Inferior parietal cortex (tissue), 1 donor: ENCODE measurements around the gene FMO5.
"Not testable (repeated sequence)": the region's sequence is repeated elsewhere in the genome, so short reads cannot be mapped to it uniquely, and the experiment has no call there.

Source experiments
- DNase-seq: peaks from one replicate; pipeline ENCODE4 v3.0.0-alpha.2; 2016; ENCODE audit errors: extremely low spot score

The FMO5 gene

DNA sequence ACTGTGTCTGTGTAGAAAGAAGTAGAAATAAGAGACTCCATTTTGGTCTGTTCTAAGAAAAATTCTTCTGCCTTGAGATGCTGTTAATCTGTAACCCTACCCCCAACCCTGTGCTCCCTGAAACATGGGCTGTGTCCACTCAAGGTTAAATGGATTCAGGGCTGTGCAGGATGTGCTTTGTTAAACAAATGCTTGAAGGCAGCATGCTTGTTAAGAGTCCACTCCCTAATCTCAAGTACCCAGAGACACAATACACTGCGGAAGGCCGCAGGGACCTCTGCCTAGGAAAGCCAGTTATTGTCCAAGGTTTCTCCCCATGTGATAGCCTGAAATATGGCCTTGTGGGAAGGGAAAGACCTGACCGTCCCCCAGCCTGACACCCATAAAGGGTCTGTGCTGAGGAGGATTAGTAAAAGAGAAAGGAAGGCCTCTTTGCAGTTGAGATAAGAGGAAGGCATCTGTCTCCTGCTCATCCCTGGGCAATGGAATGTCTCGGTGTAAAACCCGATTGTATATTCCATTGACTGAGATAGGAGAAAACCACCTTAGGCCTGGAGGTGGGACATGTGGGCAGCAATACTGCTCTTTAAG, 15.1 kb upstream of the FMO5 start:
- not testable (repeated sequence) for DNase-seq

DNA sequence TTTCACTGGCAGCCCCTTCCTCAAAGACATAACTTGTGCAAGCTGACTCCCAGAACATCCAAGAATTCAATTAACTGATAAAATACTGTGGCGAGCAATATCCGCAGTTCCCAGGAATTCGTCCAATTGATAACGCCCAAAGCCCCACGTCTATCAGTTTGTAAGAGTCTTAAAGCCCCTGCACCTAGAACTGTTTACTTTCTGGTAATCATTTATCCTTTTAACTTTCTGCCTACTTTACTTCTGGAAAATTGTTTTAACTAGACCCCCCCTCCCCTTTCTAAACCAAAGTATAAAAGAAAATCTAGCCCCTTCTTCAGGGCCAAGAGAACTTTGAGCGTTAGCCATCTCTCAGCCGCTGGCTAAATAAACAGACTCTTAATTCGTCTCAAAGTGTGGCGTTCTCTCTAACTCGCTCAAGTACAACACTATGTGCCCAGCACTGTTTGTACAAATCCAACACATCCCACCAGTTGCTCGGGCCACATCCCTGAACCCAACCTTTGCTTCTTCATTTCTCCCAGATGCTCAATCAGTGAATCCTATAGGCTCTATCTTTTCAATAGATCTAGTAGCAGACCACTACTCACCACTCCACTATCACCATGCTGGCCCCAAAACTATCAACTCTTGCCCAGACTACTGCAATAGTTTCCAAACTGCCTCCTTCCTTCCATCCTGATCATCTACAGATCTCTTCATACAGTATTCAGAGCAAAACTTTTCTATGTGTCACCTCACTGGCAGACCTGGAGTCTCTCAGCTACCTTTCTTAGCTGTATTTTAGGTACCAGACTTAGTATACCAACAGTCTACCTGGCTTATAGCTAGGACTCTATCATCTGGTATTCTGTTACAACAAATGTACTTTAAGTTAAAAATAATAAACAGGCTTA, 14.0 kb upstream of the FMO5 start:
- no peak for DNase-seq

DNA sequence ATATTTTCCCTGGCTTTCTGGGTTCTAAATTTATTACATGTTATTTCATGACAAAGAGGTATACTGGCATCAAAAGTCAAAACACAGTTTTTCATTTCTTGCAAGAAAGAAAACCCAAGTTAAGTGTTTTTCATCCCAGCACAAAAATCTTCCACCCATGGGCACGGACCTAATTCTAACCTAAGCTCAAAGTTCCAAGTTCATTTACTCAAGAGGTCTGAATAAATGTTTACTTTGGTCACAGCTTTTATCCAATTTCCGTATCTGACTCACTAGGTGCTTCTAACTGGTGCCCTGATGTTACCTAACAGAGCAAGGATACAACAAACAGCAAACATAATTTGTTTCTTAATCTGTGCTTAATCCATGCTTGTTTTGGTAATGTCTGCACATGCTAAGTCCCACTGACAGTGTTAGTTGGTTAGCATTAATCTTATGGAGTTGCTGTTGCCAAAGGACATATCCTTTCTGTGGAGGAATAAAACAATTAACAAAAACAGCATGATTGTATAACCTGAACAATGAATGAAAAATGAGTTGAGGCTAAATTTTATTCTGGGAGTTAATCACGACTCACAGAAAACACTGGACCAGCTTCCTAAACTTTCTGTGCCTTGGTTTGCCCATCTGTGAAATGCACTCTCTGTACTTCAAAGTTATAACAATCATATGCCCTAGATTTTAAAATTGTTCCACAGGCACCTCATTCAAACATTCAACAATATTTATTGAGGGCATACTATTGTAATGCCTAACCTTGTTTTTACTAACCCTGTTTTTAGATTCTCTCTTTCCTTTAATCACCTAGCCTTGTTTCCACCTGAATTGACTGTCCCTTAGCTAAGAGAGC, 13.1 kb upstream of the FMO5 start:
- DNase-seq, result no peak

DNA sequence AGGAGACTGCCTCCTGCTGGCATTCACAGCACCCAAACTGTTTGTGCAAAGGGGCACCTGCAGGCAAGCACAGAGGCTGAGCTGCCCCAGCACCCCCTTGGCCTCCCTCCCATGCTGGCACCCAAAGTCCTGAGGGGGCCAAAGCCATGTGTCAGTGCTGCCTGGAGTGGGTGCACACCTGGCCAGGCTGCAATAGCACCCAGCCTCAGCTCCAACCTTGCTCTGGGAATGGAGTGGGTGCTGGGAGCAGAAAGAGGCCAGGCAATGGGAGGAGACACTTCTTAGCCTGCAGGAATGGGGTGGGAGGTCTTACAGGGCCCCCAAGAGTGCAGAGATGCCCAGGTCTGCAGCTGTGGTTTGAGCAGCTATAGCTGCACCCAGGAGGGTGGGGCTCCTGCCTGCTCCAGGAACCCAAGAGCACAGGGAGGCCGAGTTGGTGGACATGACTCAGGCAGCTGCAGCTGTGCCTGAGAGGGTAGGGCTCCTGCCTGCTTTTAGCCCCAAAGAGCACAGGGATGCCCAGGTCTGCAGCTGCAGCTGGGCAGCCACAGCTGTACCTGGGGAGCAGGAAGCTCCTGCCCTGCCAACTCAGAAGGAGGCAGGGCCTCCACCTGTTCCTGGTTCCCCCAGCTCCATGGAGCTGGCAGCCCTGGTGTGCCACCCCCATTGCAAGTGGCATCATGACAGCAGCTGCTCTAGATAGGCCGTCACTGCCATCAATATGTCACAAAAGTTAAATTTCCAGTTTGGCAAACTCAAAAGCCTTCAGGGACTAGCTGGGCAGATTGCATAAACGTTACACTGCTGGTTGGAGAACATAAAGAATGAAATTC, 12.0 kb upstream of the FMO5 start:
- no peak for DNase-seq

DNA sequence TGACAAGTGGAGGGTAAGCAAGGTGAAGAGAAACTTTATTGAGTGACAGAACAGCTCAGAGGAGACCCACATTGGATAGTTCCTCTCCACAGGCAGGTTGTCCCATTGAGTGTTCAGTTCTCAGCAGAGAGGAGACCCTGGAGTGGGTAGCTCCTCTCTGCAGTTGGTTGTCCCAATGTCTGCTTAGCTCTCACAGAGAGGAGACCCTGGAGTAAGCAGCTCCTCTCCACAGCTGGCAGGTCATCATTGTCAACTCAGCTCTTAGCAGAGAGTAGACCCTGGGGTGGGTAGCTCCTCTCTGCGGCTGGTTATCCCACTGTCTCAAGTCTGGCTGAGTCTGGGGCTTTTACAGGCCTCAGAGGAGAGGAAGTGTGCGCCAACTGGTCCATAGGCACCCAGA, 11.3 kb upstream of the FMO5 start:
- DNase-seq, result no peak

DNA sequence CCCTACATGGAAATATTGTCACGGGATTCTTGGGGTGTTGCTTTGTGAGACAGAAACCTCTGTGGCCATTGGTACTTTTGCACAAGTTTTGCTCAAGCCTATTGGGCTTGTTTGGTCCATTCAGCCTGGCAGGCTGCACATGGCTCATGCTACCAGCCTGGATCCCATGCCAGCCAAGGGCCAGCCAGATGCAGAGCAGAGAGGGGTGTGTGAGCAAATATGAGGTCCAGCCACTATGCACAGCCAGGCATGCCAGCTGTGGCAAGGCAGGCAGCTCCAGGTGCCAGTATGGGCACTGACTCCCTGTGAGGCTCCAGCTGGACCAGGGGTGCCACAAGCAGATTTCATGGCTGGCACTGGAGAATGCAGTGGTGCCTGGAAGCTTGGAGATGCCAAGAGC, 10.7 kb upstream of the FMO5 start:
- DNase-seq, result no peak

DNA sequence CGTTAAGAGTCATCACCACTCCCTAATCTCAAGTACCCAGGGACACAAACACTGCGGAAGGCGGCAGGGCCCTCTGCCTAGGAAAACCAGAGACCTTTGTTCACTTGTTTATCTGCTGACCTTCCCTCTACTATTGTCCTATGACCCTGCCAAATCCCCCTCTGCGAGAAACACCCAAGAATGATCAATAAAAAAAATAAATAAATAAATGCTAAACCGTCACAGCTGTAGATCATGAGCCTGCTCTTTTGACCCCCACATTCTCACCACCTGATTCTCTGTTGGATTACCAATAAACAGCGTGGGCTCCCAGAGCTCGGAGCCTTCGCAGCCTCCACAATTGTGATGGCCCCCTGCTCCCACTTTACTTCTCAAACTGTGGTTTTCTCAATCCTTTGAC, 8.8 kb upstream of the FMO5 start:
- DNase-seq, result not testable (repeated sequence)

DNA sequence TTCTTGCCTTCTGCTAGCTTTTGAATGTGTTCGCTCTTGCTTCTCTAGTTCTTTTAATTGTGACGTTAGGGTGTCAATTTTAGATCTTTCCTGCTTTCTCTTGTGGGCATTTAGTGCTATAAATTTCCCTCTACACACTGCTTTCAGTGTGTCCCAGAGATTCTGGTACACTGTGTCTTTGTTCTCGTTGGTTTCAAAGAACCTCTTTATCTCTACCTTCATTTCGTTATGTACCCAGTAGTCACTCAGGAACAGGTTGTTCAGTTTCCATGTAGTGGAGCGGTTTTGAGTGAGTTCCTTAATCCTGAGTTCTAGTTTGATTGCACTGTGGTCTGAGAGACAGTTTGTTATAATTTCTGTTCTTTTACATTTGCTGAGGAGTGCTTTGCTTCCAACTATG, 5.9 kb upstream of the FMO5 start:
- DNase-seq, result not testable (repeated sequence)

DNA sequence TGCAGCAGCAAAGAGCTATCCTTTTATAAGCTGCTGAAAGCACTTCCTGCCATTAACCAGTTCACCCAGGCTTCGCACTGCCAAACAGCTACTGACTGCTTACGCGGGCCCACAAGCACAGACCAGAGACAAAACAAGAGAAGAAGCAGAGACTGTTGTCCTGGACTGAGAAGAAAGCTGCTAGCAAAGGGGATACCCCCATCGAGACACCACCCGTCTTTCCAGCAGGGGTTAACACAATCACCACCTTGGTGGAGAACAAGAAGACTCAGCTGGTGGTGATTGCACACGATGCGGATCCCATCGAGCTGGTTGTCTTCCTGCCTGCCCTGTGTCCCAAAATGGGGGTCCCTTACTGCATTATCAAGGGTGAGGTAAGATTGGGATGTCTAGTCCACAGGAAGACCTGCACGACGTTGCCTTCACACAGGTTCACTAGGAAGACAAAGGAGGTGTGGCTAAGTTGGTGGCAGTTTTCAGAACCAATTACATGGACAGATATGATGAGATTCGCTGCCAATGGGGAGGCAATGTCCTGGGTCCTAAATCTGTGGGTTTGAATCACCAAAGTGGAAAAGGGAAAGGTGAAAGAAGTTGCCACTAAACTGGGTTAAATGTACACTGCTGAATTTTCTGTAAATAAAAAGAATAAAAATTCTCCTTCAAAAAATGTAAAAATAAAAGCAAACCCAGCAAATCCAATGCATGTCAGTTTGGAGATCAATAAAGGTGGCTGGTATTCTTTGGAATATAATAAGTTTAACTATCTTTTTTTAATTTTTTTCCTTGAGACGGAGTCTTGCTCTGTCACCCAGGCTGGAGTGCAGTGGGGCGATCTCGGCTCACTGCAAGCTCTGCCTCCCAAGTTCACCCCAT, 1.2 kb downstream of the FMO5 start:
- DNase-seq, result no peak

DNA sequence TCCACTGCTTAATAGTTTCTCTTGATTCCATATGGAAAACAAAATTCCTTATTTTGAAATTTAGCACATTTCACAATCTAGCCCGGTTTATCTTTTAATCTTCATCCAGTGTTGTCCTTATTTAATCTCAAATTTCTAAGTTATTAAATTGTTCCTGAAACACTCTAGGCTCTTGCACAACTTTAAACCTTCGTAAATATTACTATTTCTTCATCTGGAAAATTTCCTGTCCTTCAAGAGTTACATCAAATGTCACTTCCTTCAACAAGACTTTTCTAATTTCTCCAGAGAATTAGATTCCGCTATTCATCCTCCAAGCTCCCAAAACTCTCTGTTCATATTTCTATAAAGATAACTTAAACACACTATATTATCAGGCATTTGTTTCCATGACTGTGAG, 6.5 kb downstream of the FMO5 start:
- DNase-seq, result no peak

DNA sequence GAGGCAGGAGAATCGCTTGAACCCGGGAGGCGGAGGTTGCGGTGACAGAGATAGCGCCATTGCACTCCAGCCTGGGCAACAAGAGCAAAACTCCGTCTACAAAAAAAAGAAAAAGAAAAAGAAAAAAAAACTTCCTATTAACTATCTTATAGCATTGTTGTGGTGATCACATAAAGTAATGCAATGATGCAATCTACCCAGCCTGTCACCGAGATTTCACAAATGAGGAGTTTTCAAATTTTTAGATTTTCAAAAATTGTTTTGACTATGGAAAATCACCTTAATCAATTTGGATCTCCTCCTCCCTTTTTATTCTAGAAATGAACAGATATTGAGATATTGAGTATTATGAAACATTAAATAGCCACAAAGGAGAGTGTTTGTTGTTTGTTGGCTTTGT, 8.0 kb downstream of the FMO5 start:
- DNase-seq, result no peak

DNA sequence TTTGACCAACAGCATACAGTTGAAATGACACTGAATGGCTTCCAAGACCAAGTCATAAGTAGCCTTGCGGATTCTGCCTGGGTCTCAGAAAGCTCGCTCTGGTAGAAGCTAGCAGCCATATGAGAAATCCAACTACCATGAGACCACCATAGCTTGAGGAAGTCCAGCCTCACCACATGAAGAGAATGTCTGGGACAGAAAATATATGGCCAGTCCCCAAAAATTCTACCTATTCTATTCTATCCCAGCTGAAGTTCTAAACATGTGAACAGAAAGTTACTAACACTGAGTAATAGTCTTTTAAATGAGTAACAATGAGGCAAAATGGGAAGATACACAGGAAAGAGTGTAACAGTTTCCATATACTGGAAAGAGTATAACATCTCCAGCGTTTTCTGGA, 9.0 kb downstream of the FMO5 start:
- DNase-seq, result no peak

DNA sequence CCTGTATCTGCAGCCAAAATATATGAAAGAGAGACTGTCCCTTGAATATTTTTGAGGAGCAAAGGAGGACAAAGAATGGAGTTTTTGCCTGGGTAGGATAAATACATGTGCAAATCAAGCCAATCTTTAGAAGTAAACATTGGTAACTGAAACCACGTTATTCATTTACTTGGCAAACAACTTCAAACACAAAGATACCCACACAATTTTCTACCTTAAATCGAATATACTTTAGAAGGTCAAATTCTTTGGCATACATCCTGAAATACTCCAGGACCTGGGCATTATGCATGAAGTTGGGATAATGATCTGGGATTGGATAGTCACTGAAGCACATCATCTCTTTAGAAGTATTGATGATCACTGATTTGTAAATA, 9.6 kb downstream of the FMO5 start:
- no peak for DNase-seq

DNA sequence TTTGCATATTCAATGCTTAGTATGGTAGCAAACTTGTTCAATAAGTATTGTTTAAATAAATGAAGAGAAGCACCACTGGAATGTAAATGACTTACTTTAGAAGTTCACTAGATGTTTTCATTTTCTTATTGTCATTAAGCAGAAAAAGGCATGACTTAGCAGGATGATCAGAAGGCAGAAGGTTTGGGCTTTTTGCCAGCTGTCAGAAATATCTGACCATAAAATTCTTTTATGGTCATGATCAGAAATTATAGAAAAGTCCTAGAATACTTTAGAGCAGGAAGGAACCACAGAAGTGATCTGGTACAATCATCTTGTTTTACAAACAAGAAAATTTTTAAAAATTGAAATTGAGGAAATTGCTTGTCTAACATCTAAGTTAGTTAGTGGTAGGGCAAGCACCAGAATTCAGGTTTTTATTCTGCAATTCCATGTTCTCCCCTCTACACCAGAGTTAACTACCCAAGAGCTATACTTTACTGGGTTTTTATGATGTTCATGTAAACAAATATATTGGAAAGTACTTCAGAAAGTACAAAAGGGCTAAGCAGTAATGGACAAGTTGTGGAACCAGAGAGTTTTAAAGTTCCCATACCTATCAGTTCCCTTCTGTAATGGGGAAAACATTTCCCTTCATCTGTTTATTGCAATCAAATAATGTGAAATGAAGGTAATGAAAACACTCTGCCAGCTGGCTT, 10.1 kb downstream of the FMO5 start:
- DNase-seq, result no peak

DNA sequence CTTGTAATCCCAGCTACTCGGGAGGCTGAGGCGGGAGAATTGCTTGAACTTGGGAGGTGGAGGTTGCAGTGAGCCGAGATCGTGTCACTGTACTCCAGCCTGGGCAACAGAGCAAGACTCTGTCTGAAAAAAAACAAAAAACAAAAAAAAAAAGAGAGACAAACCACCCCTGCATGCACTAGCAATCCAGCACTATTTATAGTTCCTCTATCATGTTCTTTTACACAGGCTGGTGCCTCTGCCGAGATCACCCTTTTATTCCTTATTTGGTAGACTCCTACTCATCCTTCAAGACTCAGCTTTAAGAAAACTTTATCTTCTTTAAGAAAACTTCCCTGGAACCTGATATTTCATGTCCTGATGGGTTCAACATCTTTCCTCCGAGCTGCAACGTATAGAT, 10.8 kb downstream of the FMO5 start:
- no peak for DNase-seq

DNA sequence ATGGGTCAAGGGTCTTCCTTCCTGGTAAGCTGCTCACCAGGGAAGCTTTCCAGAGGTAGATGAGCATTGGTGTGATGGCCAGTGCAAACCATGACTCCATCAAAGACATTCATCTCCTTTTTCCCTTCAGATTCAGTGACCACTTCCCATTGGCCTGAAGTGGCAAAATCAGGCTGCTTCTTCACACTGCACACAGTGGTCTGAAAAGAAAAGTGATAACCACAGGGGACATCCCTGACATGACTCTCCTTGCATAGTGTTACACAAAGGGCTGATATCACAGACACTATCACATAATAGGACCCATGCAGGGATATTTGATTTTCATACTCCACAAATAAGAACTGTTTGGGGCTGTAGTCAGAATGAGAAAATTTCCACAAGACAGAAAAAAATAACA, 11.9 kb downstream of the FMO5 start:
- DNase-seq, result no peak

DNA sequence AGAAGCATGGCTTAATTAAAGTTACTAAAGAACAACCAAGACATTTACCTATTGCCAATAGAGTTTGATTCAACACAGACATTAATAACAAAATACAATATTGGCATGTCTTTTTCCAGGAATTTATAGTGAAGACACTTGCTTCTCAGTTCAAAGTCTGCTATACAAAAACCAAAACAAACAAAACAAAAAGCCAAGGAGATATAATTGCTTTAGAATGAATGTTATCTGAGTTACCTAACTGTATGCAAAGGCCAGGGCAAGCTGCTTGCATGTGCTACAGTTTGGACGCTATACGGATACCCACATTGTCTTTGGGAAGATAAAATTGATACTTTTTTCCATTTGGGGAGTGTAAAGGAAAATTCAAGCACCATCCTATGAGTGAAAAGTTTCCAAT, 13.6 kb downstream of the FMO5 start:
- no peak for DNase-seq

DNA sequence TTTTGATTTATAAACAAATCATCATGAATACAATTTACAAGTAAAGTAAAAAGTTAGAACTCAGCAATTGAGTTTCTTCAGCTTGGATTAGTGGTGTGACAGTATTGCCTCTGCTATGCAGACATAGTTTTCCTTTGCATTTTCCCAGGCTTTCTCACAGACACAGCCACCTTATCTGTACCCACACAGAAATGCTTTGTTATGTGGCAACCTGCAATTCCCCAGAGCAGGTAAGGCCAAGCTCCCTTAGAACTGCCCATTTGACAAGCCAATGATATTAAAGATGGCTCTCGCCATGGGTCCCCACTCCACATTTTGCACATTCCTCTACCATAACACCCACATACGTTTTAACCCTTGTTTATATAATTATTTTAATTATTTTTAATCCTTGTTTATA, 14.2 kb downstream of the FMO5 start:
- no peak for DNase-seq

DNA sequence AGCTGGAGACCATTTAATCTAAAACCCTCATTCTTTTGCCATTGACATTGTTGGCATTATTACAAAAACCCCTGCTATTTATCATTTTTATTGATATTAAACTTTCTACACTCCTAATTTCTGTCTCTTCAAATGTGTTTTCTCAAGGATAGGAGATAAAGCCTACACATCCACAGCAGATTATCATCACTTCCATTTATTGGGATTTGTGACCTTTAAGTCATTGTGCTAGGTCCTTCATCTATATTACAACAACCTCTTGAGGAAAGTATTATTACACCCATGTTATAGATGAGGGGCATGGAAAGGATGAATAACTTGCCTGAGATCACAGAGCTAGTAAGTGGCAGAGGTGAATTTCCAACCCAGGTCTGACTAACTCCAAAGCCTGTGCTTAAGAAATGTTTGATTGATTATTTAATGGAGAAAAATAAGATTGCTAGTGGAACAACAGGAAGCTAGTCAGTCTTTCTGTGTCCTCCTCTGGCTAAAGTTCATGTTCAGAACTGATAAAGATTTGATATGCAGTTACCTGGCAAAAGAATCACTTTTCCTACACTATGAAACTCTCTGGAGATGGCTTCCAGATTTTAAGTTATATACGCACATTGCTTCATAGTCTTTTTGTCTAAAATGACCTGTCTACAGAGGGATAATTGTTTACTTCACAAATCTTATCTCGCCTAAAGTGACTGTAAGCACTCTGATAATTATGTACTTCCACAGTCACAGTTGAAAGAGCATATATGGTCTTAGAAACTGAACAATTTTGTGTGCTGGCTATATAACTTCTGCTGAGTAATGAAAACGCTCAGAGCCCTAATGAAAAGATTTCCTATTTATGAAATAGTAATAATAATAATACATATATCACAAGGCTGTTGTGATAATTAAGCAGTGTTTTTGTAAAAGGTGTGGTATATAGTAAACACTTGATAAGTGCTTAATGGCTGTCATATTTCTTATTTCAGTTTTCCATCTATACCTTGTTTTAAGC, 15.0 kb downstream of the FMO5 start:
- DNase-seq, result no peak
